Measurements from ENCODE around the gene C2orf42.
"Not testable (repeated sequence)": the region's sequence is repeated elsewhere in the genome, so short reads cannot be mapped to it uniquely, and the experiment has no call there.

Gene C2orf42

DNA sequence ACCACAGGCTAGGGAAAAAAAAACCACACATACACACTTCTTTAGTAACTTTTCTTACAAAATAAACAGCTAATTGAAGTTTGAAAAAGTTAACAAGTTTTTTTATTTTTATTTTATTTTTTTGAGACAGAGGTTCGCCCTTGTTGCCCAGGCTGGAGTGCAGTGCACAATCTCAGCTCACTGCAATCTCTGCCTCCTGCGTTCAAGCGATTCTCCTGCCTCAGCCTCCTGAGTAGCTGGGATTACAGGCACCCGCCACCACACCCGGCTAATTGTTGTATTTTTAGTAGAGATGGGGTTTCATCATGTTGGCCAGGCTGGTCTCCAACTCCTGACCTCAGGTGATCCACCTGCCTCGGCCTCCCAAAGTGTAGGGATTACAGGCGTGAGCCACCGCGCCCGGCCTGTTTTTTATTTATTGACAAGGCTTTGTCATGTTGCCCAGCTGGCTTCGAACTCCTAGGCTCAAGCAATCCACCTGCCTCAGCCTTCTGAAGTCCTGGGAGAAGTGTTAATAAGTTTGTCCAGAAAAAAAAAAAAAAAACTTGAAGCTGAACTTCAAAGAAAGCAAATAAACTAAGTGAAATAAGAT lies 21.1 kb downstream of the C2orf42 start:
- DNase-seq (ENCODE audit: low spot score), result not testable (repeated sequence)

GRCh38 chr2:70161069-70161534 lies 29.7 kb downstream of the C2orf42 start:
- DNase-seq (ENCODE audit: low spot score), result no peak

DNA sequence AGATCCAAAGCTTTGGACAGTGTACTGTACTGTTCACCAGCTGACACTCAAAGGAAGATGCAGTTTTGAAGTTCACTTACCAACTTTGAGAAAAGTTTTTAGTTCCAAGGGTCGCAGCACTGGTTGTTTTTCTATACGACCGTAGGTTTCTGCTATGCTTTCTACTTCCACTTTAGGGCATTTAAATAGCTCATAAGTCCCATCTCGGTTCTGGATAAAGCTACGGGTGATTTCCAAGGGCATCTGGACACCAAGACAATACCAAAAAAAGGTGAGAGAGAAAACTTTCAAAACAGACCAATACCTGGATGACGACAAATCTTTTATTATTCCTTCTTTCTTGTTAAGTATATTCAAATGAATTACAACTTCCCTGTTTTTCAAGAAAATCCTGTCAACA lies 30.3 kb downstream of the C2orf42 start:
- no peak for DNase-seq (ENCODE audit: low spot score)

GRCh38 chr2:70149130-70149686 lies 41.6 kb downstream of the C2orf42 start:
- DNase-seq (ENCODE audit: low spot score), result not testable (repeated sequence)

DNA sequence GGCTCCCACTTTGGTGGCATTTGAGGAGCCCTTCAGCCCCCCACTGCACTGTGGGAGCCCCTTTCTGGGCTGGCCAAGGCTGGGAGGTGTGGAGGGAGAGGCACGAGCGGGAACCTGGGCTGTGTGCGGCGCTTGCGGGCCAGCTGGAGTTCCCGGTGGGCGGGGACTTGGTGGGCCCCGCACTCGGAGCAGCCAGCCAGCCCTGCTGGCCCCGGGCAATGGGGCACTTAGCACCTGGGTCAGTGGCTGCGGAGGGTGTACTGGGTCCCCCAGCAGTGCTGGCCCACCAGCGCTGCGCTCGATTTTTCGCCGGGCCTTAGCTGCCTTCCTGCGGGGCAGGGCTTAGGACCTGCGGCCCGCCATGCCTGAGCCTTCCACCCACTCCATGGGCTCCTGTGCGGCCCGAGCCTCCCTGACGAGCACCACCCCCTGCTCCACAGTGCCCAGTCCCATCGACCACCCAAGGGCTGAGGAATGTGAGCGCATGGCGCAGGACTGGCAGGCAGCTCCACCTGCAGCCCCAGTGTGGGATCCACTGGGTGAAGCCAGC lies 42.5 kb downstream of the C2orf42 start:
- not testable (repeated sequence) for DNase-seq (ENCODE audit: low spot score)

DNA sequence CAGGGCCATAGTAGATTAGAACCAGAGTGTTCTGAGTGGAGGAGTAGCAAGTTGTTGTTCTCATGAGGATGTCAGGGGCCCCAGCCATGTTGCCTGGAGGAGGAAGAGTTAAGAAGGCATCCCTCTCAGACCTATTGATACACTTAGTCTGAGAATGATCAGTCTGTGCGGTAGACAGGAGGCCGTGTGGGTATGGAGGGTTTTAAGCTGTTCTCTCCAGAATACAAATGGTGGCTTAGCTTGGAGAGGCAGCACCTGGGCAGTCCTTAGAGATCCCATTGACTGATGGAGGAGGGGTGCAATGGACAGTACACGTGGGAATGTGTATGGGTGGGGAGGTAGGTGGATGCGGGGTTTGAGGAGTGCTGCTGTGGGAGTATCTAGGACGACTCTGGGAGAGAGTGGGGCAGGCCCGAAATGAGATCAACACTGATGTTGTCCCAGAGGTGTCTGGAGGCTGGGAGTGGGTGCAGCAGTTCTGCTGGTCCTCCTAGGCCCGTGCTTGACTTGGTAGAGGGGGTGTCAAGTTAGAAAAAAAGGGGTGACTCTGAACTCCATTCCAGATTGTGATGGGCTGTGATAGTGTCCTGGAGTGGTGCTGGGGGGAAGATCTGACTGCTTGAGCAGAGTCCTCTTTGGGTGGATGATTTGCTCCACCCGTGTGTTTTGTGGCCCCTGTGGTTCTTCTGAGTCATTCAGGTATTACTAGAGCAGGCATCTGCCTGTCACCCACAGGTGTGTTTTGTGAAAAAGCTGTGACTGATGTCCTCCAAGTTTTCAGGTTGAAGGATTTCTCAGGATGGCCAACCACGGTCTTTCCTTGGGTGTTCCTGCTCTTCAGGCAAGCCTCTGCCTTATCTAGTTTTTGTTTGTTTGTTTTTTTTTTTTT lies 44.7 kb downstream of the C2orf42 start:
- DNase-seq (ENCODE audit: low spot score), result no peak

DNA sequence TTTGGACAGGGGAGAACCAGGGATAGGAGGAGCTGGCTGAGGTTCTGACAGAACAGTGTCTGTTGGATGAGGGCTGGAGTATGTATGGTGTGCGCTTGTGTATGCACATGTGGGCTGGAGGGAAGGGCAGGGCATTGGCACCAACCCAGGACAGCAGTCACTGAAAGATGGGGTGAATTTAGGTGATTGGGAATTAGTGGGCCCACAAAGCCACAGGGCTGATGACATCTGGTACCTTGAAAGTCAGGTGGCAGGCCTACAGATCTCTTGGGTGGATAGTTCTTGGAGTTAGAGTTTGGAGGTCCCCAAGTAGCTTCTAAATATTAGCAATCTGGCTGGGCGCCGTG lies 45.7 kb downstream of the C2orf42 start:
- no peak for DNase-seq (ENCODE audit: low spot score)

DNA sequence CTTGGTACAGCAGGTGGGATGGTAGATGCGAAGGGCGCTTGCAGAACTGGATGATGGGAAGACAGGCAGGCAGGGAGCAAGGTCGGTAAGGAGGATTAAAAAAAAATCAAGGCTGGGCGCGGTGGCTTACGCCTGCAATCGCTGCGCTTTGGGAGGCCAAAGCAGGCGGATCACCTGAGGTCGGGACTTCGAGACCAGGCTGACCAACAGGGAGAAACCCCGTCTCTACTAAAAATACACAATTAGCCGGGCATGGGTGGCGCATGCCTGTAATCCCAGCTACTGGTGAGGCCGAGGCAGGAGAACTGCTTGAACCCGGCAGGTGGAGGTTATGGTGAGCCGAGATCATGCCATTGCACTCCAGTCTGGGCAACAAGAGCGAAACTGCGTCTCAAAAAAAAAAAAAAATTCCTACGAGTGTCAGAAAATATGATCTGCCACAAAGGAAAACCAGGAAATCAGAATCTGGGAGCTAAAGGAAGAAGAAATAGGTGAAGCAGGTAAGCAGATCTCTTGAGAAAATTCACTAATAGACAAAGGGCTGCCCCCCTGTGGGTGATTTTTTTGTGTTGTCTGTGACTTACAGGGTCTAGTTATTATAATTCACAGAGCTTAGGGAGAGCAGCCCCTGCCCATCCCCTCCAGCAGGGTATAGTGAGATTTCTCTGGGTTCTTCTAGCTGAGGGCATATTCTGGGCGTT lies 46.2 kb downstream of the C2orf42 start:
- no peak for DNase-seq (ENCODE audit: low spot score)

DNA sequence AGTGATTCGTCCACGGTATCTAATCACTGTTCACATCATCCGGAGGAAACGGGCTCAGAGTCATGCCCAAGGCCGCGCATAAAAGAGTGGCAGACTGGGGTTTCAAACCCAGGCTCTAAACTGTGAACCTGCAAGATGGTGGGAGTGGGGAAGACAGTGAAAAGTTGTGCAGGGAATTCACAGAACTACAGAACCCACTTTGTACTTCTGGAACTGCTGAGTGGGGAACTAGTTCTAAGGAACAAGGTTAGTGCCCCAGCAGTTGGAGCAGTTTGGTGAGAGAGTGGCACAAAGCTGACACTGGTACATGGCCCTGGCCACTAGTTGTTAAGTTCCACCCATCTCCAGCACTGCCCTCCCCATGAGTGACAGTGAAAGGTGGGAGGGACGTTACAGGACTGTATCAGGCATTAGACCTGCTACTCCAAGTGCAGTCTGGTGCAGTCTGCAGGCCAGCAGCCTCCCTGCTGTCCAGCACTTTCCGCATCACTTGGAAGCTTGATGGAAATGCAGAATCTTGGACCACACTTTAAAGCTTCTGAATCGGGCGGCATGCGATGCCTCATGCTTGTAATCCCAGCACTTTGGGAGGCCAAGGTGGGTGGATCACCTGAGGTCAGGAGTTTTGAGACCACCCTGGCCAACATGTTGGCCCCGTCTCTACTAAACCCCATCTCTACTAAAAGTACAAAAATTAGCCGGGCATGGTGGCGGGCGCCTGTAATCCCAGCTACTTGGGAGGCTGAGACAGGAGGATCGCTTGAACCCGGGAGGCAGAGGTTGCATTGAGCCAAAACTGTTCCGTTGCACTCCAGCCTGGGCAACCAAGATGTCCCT lies 47.3 kb downstream of the C2orf42 start:
- DNase-seq (ENCODE audit: low spot score), result peak; percentile 75

DNA sequence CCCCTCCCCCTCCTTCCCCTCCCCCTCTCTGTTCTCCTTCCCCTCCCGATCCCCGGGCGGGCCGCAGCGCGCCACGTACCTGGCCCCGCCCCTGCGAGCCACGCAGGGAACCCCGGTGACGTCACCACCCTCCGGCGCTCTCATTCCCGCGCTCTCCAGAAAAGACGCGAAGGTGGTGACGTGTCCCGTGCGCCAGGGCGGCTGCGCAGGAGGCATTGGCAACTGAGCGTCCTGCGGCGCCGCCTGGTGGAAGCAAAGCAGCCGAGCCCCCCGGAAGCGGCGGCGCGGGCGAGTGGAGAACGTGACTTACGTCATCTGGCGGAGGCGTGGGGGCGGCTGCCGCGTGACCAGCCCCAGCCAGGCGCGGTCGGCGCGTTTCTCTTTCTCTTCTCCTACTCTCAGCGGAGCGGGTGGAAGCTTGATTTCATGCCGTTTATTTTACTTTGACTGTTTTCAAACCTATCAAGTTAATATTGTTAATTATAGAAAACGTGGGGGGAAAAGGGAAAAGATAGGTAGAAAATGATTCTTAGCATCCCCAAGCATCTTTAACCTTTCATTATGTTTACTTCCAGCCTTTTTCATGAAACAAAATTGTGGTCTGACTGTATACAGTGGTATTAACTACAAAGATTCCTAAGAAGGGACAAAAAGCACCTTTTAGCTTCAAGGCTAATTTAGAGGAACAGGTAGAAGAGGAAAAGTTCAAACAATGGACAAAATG lies 48.1 kb downstream of the C2orf42 start:
- peak; percentile 100 for DNase-seq (ENCODE audit: low spot score)

- peak; percentile 44 for DNase-seq (ENCODE audit: low spot score)
Measured at GRCh38 chr2:70141902-70142589, 48.8 kb downstream of the C2orf42 start.

- peak; percentile 49 for DNase-seq (ENCODE audit: low spot score)
Measured at GRCh38 chr2:70141212-70141901, 49.5 kb downstream of the C2orf42 start.

DNA sequence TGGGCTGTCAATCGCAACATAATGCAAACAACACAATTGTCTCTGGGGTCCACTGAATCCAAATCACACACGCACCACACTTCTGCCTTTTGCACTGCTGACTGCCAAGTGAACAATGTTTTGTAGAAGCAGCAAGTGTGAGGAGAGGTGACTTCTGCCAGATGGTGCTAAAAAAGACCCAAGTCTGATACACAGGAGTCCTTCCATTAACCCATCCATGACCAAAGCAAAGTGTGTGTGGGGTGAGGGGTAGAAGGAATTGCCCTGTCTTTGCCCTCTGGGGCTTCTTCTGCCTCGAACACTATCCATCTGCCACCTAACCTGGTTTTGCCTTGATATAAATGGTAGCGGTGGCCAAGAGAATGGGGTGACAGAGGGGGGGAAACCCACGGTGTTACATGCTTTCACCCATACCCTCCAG lies 50.0 kb downstream of the C2orf42 start:
- DNase-seq (ENCODE audit: low spot score), result no peak

DNA sequence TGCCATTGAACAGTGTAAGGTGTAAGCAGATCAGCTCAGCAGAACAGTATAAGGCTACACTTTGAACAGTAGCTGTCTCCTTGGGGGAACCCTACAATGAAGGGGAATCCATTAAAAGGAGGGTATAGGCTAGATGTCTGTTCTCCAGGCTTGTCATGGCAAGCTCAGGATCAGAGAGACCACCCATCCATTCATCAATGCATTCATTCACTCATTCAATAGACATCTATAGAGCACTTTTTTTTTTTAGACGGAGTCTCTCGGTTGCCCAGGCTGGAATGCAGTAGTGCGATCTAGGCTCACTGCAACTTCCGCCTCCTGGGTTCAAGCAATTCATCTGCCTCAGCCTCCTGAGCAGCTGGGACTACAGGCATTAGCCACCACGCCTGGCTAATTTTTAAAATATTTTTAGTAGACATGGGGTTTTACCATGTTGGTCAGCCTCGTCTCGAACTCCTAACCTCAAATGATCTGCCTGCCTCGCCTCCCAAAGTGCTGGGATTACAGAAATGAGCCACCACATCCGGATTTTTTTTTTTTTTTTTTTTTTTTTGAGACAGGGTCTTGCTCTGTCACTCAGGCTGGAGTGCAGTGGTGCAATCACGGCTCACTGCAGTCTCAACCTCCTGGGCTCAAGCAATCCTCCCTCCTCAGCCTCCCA lies 56.4 kb downstream of the C2orf42 start:
- not testable (repeated sequence) for DNase-seq (ENCODE audit: low spot score)

DNA sequence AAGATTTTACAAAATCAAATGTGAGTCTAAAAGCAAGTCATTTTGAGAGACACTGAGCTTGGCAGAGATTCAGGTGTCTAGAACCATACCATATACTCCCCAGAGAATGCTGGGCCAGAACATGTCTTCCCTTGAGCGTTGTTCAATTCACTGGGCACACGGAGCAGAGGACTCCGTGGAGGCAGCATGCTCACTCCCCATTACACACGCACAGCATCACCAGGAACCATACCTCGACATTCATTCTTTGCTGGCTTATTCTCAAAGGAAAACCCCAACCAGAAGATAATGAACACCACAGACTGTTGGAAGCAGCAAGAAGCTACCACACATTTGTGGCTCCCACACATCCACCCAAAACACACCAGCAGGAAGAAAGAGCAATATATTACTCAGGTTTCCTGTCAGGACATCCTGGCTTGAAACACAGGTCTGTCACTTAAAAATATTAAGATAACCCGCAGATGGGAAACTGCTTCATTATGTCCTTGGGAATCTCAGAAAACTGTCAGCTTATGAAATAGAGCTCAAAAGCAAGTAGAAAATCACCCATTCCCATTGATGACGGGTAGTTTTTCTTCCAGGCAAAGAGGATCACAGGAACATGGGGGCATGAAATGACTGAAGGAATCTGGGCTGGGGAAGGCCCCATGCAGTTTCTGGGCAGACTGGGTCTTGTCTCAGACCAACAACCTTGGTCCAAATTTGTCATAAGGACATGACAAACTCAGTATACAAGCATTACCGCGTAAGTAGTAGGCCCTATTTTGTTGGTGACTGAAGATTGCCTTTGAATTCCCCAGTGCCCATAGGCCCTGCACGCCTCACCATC lies 57.1 kb downstream of the C2orf42 start:
- DNase-seq (ENCODE audit: low spot score), result no peak

DNA sequence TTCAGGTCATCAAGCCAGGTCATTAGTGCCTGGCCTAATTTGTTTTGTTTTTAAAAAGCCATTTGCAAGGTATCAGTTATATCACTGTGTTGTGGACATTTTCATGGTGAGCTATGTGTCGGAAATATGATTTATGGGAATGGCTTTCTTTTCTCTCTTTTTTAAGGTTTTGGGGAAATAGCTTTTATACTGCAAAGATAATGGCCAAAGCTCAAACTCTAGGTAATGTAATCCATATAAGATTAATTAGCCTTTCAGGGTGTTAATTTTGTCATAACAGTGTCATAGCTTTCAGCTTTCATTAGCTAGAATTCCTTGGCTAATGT lies 57.7 kb downstream of the C2orf42 start:
- no peak for DNase-seq (ENCODE audit: low spot score)

DNA sequence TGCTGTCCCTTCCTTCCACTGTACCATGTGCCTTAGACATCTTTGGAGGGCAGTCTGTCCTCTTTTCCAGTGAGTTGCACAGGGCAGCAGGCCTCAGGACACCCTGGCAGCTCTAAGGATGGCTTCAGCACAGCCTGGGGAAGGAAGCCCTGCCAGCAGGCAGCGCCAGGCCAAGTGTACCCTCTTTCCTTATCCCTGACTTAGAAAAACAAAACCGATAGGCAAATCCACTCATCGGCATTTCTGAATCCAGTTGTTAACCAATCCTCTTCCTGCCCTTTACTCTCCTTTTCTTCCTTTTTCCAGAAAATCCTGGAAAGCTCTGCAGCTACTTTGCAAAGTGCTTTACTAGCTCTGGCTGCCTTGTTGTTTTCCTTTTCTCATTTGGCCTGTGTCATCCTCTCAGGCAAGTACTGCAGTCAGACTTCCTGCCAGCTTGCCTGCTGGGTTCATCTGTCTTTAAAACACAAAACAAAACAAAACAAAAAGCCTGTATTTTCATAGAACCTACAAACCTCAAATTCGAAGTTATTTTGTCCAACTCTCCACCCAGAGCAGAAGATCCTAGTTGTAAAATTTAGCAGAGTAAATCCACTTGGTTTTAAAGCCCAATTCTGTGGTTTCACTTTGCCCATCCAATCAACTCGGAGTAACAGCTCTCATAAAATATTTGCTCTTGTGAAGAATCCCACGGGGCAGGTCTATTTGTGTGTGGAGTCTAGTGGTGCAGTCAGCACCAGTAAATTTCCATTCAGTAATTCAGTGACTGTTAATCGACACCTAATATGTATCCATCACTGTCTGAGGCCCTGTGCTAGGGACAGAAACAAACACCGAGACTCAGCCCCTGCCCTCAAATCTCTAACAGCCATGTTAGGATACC lies 58.3 kb downstream of the C2orf42 start:
- DNase-seq (ENCODE audit: low spot score), result peak; percentile 76

Measured in hematopoietic multipotent progenitor cell treated with erythropoietin and hydrocortisone succinate and interleukin-3 and kit ligand, for 15 days (in vitro differentiated cells).